SK-N-SH treated with all-trans-retinoic acid at 6 μM for 48 hours (cell line): ENCODE results near the gene UAP1.
A peak's percentile ranks its signal among the peaks of the same experiment; 100 is the strongest.

Experiments used
- ATAC-seq: fragments of 200-7000 bp; cut with Tn5 transposase; 3 replicates; pipeline ENCODE4 v1.9.1; 2020; ENCODE audit warnings: mild to moderate bottlenecking, moderate library complexity
- ARNTL ChIP-seq: fragments of 450-650 bp; formaldehyde crosslinking; IDR thresholded peaks from 2 replicates; pipeline ENCODE4 v1.5.0; 2020; ENCODE audit warnings: low read depth, mild to moderate bottlenecking, moderate library complexity, borderline replicate concordance
- BACH2 ChIP-seq: fragments of 250-450 bp; sonication (Bioruptor Pico); IDR thresholded peaks from 2 replicates; pipeline ENCODE4 v1.9.0; 2021; ENCODE audit warnings: mild to moderate bottlenecking, borderline replicate concordance
- CREB5 ChIP-seq: fragments of 250-450 bp; sonication (Bioruptor Pico); IDR thresholded peaks from 2 replicates; pipeline ENCODE4 v1.5.1; 2020; ENCODE audit warnings: low read depth, mild to moderate bottlenecking, moderate library complexity
- CSDC2 ChIP-seq: fragments of 250-450 bp; sonication (Bioruptor Pico); IDR thresholded peaks from 2 replicates; pipeline ENCODE4 v1.5.0; 2020; ENCODE audit warnings: mild to moderate bottlenecking, moderate library complexity
- CSRNP3 ChIP-seq: fragments of 250-450 bp; sonication (Bioruptor Pico); IDR thresholded peaks from 2 replicates; pipeline ENCODE4 v1.5.1; 2021; ENCODE audit warnings: mild to moderate bottlenecking, moderate library complexity
- GLIS3 ChIP-seq: fragments of 250-450 bp; sonication (Bioruptor Pico); IDR thresholded peaks from 2 replicates; pipeline ENCODE4 v1.5.0; 2020; ENCODE audit warnings: mild to moderate bottlenecking, moderate library complexity
- ISL1 ChIP-seq: fragments of 250-450 bp; sonication (Bioruptor Pico); IDR thresholded peaks from 2 replicates; pipeline ENCODE4 v2.1.2; 2022; ENCODE audit warnings: mild to moderate bottlenecking, moderate library complexity
- PATZ1 ChIP-seq: fragments of 250-450 bp; sonication (Bioruptor Pico); IDR thresholded peaks from 2 replicates; pipeline ENCODE4 v1.8.0; 2020; ENCODE audit warnings: mild to moderate bottlenecking, moderate library complexity, borderline replicate concordance
- POU6F1 ChIP-seq: fragments of 250-450 bp; sonication (Bioruptor Pico); IDR thresholded peaks from 2 replicates; pipeline ENCODE4 v1.8.0; 2021; ENCODE audit warnings: low read depth, mild to moderate bottlenecking, moderate library complexity, borderline replicate concordance
- PPARA ChIP-seq: fragments of 250-450 bp; sonication (Bioruptor Pico); IDR thresholded peaks from 2 replicates; pipeline ENCODE4 v1.5.0; 2020; ENCODE audit warnings: mild to moderate bottlenecking, borderline replicate concordance
- RARB ChIP-seq: fragments of 250-450 bp; sonication (Bioruptor Pico); IDR thresholded peaks from 2 replicates; pipeline ENCODE4 v1.8.0; 2021; ENCODE audit warnings: mild to moderate bottlenecking, moderate library complexity
- SNAI2 ChIP-seq: fragments of 250-450 bp; sonication (Bioruptor Pico); IDR thresholded peaks from 2 replicates; pipeline ENCODE4 v1.5.0; 2020; ENCODE audit warnings: mild to moderate bottlenecking, moderate library complexity
- TOX ChIP-seq: fragments of 250-450 bp; sonication (Bioruptor Pico); IDR thresholded peaks from 2 replicates; pipeline ENCODE4 v1.8.0; 2021; ENCODE audit warnings: mild to moderate bottlenecking, moderate library complexity, borderline replicate concordance
- TSHZ2 ChIP-seq: fragments of 250-450 bp; sonication (Bioruptor Pico); IDR thresholded peaks from 2 replicates; pipeline ENCODE4 v1.5.0; 2020; ENCODE audit warnings: mild to moderate bottlenecking, moderate library complexity
- ZC3H10 ChIP-seq: fragments of 250-450 bp; sonication (Bioruptor Pico); IDR thresholded peaks from 2 replicates; pipeline ENCODE4 v1.5.1; 2021; ENCODE audit warnings: mild to moderate bottlenecking, moderate library complexity
- ZFP3 ChIP-seq: fragments of 250-450 bp; sonication (Bioruptor Pico); IDR thresholded peaks from 2 replicates; pipeline ENCODE4 v1.5.0; 2020; ENCODE audit warnings: mild to moderate bottlenecking, moderate library complexity
- ZFP30 ChIP-seq: fragments of 450-650 bp; formaldehyde crosslinking; IDR thresholded peaks from 2 replicates; pipeline ENCODE4 v1.5.0; 2022; ENCODE audit warnings: mild to moderate bottlenecking, moderate library complexity
- ZNF70 ChIP-seq: fragments of 450-650 bp; formaldehyde crosslinking; IDR thresholded peaks from 2 replicates; pipeline ENCODE4 v1.5.0; 2020; ENCODE audit warnings: mild to moderate bottlenecking, moderate library complexity

The UAP1 gene

GRCh38 chr1:162560303-162561036 is 1.1 kb upstream of the UAP1 start:
- no peak for ATAC-seq
- TF ChIP-seq PATZ1 (CRISPR knock-in tag) (no peak), ZNF70 (CRISPR knock-in tag) (no peak), ZFP3 (no peak), SNAI2 (CRISPR knock-in tag) (no peak), TOX (CRISPR knock-in tag) (no peak), ISL1 (no peak), ZC3H10 (CRISPR knock-in tag) (no peak), RARB (CRISPR knock-in tag) (no peak), CREB5 (no peak), ZFP30 (CRISPR knock-in tag) (no peak), CSDC2 (no peak), POU6F1 (CRISPR knock-in tag) (no peak), CSRNP3 (CRISPR knock-in tag) (no peak), BACH2 (no peak)

- TF ChIP-seq PPARA (CRISPR knock-in tag) (no peak), PATZ1 (CRISPR knock-in tag) (no peak), TOX (CRISPR knock-in tag) (no peak), CREB5 (no peak), ZFP3 (no peak), GLIS3 (CRISPR knock-in tag) (no peak), ZNF70 (CRISPR knock-in tag) (no peak), ZFP30 (CRISPR knock-in tag) (no peak), RARB (CRISPR knock-in tag) (no peak), TSHZ2 (CRISPR knock-in tag) (no peak), ARNTL (CRISPR knock-in tag) (no peak)
- ATAC-seq, result peak; percentile 95
These were observed 396 bp upstream of the UAP1 start for GRCh38 chr1:162561037-162561615.
